PC-3 (cell line): ENCODE measurements around the gene DDX10. TPM values are rescaled to one million over a fixed set of nuclear protein-coding genes. Genes with fewer than 3 reads are reported as not detected.

Source experiments
- ATAC-seq: fragments of 200-7000 bp; cut with Tn5 transposase; 2 replicates; pipeline ENCODE4 v1.9.1; 2020; ENCODE audit warnings: mild to moderate bottlenecking, moderate library complexity
- BruUV-seq: library from RNA; stranded (reverse); fragments of 400-500 nt; replicated peaks from 2 replicates; lab custom pipeline; 2021; lab: Mats Ljungman, UMichigan
- CTCF ChIA-PET: fragments of 300-600 bp; sonication (Branson Sonifier 250); formaldehyde crosslinking; loops from one replicate; lab custom pipeline; 2022; ENCODE audit warnings: antibody characterized with exemption; lab: Charles Lee
- POLR2A ChIA-PET: fragments of 300-600 bp; sonication (Branson Sonifier 250); formaldehyde crosslinking; loops from one replicate; lab custom pipeline; 2022; ENCODE audit warnings: antibody characterized with exemption; ENCODE audit not compliant: unreplicated experiment; lab: Charles Lee
- DNase-seq: peaks from one replicate; pipeline ENCODE4 v3.0.0-alpha.2; 2015
- H2AFZ ChIP-seq: fragments of 300-600 bp; sonication (generic); 2 replicates; pipeline ENCODE4 v1.6.0; 2016; ENCODE audit warnings: antibody characterized with exemption, low read length
- H3F3A ChIP-seq: fragments of 300-600 bp; sonication (generic); one replicate; pipeline ENCODE4 v1.6.0; 2017; ENCODE audit warnings: antibody characterized with exemption, low read length, control low read depth, mild to moderate bottlenecking; ENCODE audit not compliant: unreplicated experiment
- H3K27ac ChIP-seq: fragments of 300-600 bp; sonication (generic); 2 replicates; pipeline ENCODE4 v1.5.1; 2016; ENCODE audit warnings: mild to moderate bottlenecking, low read length
- H3K27me3 ChIP-seq: fragments of 300-600 bp; sonication (generic); 2 replicates; pipeline ENCODE4 v1.6.1; 2016; ENCODE audit warnings: low read length, mixed read lengths
- H3K36me3 ChIP-seq: fragments of 300-600 bp; sonication (generic); 2 replicates; pipeline ENCODE4 v1.6.1; 2016; ENCODE audit warnings: low read depth, mixed run types, low read length, mixed read lengths
- H3K4me1 ChIP-seq: fragments of 300-600 bp; sonication (generic); 2 replicates; pipeline ENCODE4 v1.5.1; 2016; ENCODE audit warnings: low read length; ENCODE audit not compliant: insufficient read depth
- H3K4me2 ChIP-seq: fragments of 300-600 bp; sonication (generic); 2 replicates; pipeline ENCODE4 v1.6.0; 2016; ENCODE audit warnings: low read length
- H3K4me3 ChIP-seq: fragments of 300-600 bp; sonication (generic); 2 replicates; pipeline ENCODE4 v1.5.1; 2016; ENCODE audit warnings: mild to moderate bottlenecking, low read length, mixed read lengths
- H3K79me2 ChIP-seq: fragments of 300-600 bp; sonication (generic); 2 replicates; pipeline ENCODE4 v1.6.1; 2017; ENCODE audit warnings: low read length, mixed read lengths
- H3K9ac ChIP-seq: fragments of 300-600 bp; sonication (generic); 2 replicates; pipeline ENCODE4 v1.6.0; 2016; ENCODE audit warnings: mild to moderate bottlenecking, low read length
- H3K9me2 ChIP-seq: fragments of 300-600 bp; sonication (generic); replicated peaks from 2 replicates; pipeline ENCODE4 v1.6.1; 2016; ENCODE audit warnings: mixed run types, low read length, mixed read lengths
- H3K9me3 ChIP-seq: fragments of 300-600 bp; sonication (generic); 2 replicates; pipeline ENCODE4 v1.6.1; 2016; ENCODE audit warnings: low read length, mixed read lengths
- H4K20me1 ChIP-seq: fragments of 300-600 bp; sonication (generic); 2 replicates; pipeline ENCODE4 v1.6.1; 2016; ENCODE audit warnings: low read length, mixed read lengths
- EZH2 ChIP-seq: fragments of 300-600 bp; sonication (generic); IDR thresholded peaks from one replicate; pipeline ENCODE4 v1.6.1; 2017; ENCODE audit warnings: antibody characterized with exemption, mild to moderate bottlenecking, low read length; ENCODE audit not compliant: unreplicated experiment
- EZH2phosphoT487 ChIP-seq: fragments of 300-600 bp; sonication (generic); IDR thresholded peaks from 2 replicates; pipeline ENCODE4 v1.6.1; 2018; ENCODE audit warnings: mild to moderate bottlenecking, antibody characterized with exemption, low read length, borderline replicate concordance
- intact Hi-C: fragments of 100-400 bp; cut with micrococcal nuclease; formaldehyde crosslinking; loops from 2 replicates; pipeline ENCODE4 v1.9.0; 2023
- total RNA-seq: library from RNA; depleted of rRNA; stranded (reverse); fragments of >200 nt; gene quantifications from 2 replicates; pipeline ENCODE4 v1.2.3, GENCODE V29; 2014
- TF ChIP-seq, protein P1 (sequence below): fragments of 300-600 bp; sonication (generic); conservative IDR thresholded peaks from 2 replicates; pipeline ENCODE4 v1.5.1; 2017; ENCODE audit warnings: antibody characterized with exemption, low read depth, mild to moderate bottlenecking, low read length

The DDX10 gene
- total RNA-seq, 1 experiment from 2014 or later, result 55.2 TPM

DNA sequence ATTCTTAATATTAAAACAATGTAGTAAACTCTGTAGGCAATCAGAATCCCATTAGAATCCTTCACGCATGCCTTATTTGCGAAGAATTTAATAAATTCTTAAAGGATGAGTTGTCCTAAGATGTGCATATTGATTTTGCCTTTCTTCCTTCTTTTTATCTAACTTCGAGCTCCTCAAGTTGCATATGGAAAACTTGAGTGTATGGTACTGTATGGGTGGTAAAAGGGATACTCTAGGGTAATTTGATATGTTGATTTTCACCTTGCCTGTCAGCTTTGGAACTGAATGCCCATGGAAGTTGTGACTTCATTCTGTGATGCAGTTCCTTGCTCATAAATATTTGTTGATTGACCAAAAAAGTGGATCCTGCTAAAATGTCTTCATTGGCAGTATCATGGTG, 193.8 kb downstream of the DDX10 start:
- intact Hi-C loops, result no loop called here
- Histone ChIP-seq H3K9ac (no peak overlapping the region), H3K4me3 (no peak overlapping the region), H3K9me2 (no peaks in the 10 kb centered on the region), H3F3A (no peaks in the 10 kb centered on the region), H3K9me3 (no peaks in the 10 kb centered on the region), H3K4me2 (no peak overlapping the region), H3K27me3 (no peaks in the 10 kb centered on the region), H3K36me3 (no peaks in the 10 kb centered on the region), H3K79me2 (no peaks in the 10 kb centered on the region), H2AFZ (no peak overlapping the region), H4K20me1 (no peaks in the 10 kb centered on the region), H3K4me1 (peaks cover 12% of the 10 kb centered on the region), H3K27ac (no peak overlapping the region)
- ChIA-PET POLR2A (no interaction called here), CTCF (interaction anchor here (0.7 kb wide), 1 partner anchor 169 kb away, joined by 3 read pairs; no protein-coding TSS in a partner anchor)
- DNase-seq, result peak; percentile 55
- TF ChIP-seq EZH2phosphoT487 (no peak), EZH2 (no peak)
- TF ChIP-seq, protein P1, sequence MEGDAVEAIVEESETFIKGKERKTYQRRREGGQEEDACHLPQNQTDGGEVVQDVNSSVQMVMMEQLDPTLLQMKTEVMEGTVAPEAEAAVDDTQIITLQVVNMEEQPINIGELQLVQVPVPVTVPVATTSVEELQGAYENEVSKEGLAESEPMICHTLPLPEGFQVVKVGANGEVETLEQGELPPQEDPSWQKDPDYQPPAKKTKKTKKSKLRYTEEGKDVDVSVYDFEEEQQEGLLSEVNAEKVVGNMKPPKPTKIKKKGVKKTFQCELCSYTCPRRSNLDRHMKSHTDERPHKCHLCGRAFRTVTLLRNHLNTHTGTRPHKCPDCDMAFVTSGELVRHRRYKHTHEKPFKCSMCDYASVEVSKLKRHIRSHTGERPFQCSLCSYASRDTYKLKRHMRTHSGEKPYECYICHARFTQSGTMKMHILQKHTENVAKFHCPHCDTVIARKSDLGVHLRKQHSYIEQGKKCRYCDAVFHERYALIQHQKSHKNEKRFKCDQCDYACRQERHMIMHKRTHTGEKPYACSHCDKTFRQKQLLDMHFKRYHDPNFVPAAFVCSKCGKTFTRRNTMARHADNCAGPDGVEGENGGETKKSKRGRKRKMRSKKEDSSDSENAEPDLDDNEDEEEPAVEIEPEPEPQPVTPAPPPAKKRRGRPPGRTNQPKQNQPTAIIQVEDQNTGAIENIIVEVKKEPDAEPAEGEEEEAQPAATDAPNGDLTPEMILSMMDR, result no peak
- peak; percentile 44; the same call in 1 of the 2 replicates for ATAC-seq
- BruUV-seq, result no TSS peak

DNA sequence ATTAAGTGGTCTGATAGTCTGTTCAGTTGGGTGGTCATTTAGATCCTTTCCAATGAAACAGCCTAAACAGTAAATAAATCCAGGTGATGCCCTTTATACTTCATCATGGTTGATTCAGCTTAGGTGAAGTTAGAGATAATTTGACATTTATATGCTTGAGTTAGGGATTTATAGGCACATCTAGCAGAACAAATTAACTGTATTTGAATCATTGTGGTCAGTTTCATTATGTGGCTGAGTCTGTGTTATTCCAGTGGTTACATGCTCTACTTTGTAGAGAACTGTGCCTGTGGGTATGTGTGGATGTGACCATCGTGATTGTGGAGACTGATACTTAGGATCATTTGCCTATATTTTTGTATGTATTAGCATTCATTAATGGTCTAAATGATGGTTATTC, 194.6 kb downstream of the DDX10 start:
- DNase-seq (no peak), ATAC-seq (peak; percentile 73)
- POLR2A ChIA-PET, result no interaction called here
- H3K9me2 ChIP-seq, result no peaks in the 10 kb centered on the region
- CTCF ChIA-PET, result no interaction called here
- TF ChIP-seq EZH2phosphoT487 (no peak), EZH2 (no peak)
- TF ChIP-seq, protein P1, result no peak
- H3K9ac ChIP-seq, result no peak overlapping the region
- no peaks in the 10 kb centered on the region for H3K27me3 ChIP-seq
- H3K9me3 ChIP-seq, result no peaks in the 10 kb centered on the region
- no peaks in the 10 kb centered on the region for H3F3A ChIP-seq
- no peak overlapping the region for H2AFZ ChIP-seq
- no peaks in the 10 kb centered on the region for H3K79me2 ChIP-seq
- H4K20me1 ChIP-seq, result no peaks in the 10 kb centered on the region
- no peak overlapping the region for H3K4me3 ChIP-seq
- H3K27ac ChIP-seq, result no peak overlapping the region
- no peak overlapping the region for H3K4me2 ChIP-seq
- intact Hi-C loops, result no loop called here
- BruUV-seq, result no TSS peak
- H3K36me3 ChIP-seq, result no peaks in the 10 kb centered on the region
- peaks cover 12% of the 10 kb centered on the region for H3K4me1 ChIP-seq

DNA sequence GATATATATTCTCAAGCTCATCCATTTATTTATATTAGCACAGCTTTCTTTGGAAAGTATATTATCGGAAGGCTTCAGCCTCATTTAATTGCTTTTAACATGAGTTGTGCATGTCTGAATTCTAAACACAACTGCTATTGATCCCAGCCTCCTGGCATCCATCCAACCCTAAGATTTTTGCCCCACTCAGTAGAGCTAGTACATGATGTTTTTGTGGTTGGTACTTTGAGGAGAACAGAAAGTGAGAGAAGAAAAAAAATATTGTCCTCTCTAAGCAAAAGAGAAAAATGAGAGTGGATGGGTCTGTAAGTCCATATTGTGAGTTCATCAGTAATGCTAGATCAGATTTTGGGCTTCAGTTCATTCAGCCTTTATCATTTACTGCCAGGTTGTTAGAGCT, 198.7 kb downstream of the DDX10 start:
- Histone ChIP-seq H3K79me2 (no peaks in the 10 kb centered on the region), H4K20me1 (no peaks in the 10 kb centered on the region), H3K27ac (no peak overlapping the region), H3K9me2 (no peaks in the 10 kb centered on the region), H3K4me1 (peaks cover 9% of the 10 kb centered on the region), H3K4me3 (no peak overlapping the region), H3F3A (no peaks in the 10 kb centered on the region), H3K9me3 (no peaks in the 10 kb centered on the region), H3K9ac (no peak overlapping the region), H2AFZ (no peak overlapping the region), H3K36me3 (no peaks in the 10 kb centered on the region), H3K4me2 (no peak overlapping the region), H3K27me3 (no peaks in the 10 kb centered on the region)
- intact Hi-C loops, result no loop called here
- ATAC-seq (no peak), DNase-seq (no peak)
- CTCF ChIA-PET, result no interaction called here
- TF ChIP-seq EZH2 (no peak), EZH2phosphoT487 (no peak)
- TF ChIP-seq, protein P1, result no peak
- POLR2A ChIA-PET, result no interaction called here
- no TSS peak for BruUV-seq
